Activated CD8-positive, alpha-beta memory T cell treated with anti-CD3 and anti-CD28 coated beads, Interleukin-2, amount 50 U/mL, for 1 hour (primary cell): ENCODE measurements around the gene GSC2.

Experiments used
- DNase-seq: peaks from one replicate; pipeline ENCODE4 v3.0.0-alpha.2; 2020; ENCODE audit errors: extremely low read depth

Gene GSC2

DNA sequence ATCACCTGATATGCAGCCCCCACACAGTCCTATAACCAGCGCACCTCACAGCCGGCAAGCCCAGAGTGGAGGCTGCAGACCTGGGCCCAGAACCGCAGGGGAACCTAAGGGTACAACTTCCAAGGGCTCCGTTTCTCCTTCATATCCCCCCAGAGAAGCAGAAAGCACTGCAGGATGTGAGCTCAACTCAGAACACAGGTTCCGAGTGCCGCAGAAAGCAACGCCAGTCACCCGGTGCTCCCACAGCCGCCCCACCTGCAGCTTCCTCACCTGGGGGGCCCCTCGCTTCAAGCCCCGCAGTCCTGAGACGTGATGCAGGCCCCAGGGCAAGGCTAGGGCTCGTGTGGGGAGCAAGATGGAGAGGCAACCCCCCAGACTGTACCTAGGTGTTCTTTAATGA lies 16.5 kb downstream of the GSC2 start:
- DNase-seq: no peak

DNA sequence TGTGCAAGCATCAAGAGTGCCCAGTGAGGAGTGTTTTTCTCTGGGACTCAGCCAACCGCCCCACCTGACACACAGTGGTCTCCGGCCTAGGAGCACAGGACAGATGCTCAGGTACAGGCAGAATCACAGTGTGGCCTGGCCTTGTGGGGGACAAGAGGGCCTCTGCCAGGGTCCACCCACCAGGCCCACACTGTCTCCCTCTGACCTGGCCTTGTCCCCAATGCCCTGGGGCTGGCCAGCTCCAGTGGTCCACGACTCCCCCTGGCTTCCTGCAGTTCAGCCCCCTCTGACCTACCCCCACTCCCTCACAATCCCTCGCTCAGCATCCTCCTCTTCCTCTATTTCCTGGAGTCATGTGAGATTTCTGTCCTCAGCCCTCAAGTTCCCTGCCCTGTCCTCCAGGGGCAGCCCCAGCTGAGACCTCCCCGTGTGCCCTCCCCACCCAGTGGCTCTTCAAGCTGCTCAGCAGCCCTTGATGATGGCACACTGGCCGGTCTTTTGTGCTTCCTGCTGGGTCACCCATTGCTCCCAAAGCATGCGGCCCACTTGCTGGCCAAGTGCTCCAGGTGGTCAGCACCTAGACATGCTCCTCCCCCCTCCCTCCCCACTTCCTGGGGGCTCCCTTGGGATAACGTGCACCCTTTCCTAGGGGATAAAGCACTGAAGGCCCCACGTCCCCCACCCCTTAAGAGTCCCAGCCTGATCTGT lies 17.2 kb downstream of the GSC2 start:
- DNase-seq: no peak

DNA sequence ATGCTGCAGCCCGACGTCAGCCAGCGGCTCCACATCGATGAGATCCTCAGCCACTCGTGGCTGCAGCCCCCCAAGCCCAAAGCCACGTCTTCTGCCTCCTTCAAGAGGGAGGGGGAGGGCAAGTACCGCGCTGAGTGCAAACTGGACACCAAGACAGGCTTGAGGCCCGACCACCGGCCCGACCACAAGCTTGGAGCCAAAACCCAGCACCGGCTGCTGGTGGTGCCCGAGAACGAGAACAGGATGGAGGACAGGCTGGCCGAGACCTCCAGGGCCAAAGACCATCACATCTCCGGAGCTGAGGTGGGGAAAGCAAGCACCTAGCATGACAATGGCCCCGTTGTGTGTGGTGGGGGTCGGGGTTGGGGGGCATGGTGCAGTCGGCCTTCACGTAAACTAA lies 17.9 kb downstream of the GSC2 start:
- DNase-seq: no peak

DNA sequence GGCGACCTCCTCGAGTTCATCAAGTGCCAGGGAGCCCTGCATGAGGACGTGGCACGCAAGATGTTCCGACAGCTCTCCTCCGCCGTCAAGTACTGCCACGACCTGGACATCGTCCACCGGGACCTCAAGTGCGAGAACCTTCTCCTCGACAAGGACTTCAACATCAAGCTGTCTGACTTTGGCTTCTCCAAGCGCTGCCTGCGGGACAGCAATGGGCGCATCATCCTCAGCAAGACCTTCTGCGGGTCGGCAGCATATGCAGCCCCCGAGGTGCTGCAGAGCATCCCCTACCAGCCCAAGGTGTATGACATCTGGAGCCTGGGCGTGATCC lies 18.4 kb downstream of the GSC2 start:
- DNase-seq: no peak

DNA sequence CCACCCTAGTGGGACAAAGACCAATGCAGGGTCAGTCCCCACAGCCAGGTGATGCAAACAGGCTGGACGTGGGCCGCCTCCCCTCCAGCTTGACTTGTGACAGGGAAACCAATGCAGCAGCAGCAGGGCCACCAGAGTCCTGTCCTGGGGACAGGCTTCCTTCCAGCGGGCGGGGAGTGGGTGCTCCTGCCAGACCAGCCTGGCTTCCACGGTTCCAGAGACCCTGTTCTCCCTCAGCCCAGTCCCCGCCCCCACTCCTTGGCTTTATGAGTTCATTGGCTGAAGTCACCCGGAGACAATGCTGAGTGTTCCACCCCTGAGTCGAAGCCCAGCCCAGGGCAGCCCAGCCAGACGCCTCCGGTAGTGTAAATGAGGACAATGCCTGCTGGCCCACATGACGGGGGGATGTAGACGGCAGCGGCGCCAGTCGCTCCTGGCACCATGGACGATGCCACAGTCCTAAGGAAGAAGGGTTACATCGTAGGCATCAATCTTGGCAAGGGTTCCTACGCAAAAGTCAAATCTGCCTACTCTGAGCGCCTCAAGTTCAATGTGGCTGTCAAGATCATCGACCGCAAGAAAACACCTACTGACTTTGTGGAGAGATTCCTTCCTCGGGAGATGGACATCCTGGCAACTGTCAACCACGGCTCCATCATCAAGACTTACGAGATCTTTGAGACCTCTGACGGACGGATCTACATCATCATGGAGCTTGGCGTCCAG lies 19.0 kb downstream of the GSC2 start, which contains the start of gene TSSK2:
Gene TSSK2 (plus strand): TSS at position 350 of the 726 bp plus-strand sequence. CDS start 92 bp downstream, at position 442.
- no peak for DNase-seq

DNA sequence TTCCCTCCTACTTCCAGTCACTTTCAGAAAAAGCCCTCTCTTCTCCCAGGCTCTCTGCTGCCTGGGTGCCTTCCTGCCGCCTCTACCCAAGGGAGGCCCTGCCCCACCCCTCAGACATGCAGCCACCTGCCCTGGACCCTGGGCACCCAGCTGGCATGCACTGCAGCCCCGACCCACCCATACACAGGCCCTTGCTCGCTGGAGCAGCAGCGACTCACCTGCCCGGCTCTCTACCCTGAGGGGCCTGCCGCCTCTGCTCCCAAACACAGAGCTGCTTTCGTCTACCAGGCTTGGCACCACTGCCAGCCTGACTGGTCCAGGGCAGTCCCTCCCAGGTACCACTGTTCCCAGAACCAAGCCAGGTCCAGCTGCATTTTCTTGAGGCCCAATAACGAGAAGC lies 20.2 kb downstream of the GSC2 start:
- no peak for DNase-seq

DNA sequence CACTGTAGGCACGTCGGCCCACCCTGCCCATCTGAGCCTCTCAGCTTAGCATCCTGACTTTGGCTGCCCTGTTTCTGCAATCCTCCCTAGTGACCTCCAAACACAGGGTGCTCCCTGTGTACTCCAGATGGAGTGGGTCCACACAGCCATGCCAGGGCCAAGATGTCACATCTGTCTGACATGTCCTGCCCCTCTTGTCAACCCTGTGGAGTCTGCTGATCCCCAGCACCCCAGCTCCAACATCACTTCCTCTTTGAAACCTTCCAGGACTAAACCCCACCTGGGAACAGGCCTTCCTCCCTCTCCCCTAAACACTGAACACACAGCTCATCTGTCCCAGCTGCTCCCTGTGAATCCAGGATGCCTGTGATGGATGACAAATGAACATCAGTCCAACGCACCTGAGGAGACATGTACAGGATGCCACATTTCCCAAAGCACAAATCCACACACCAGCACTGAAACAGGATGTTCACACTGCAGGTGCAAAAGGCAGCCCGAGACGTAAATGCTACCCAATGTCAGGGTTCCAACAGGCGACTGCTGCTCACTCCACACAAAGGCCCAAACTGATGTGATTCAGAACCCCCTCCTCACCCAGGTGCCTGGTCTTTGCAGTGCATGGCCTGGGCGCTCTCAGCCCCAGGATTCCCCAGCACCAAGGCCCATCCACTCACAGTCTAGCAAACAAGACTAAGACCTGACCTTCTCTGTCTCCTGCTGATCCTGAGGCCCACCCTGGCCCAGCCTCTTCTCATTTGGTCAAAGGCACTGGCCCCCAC lies 21.0 kb downstream of the GSC2 start:
- no peak for DNase-seq

DNA sequence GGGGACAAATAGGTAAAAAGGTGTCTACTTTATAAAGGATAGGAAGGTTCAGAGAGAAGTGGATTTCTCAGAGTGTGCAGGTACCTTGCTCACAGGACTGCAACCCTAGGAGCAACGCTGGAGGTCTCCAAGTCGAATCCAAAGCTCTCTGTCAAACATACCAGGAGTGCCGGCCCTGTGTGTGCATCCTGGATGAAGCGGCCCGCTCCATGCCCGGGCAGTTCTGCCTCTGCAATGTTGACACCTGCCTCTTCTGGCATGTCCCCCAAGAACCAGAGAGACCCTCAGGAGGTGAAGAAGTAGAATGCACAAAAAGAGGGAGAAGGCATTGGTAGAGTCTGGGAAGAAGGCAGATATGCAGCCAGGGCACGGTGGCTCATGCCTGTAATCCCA lies 22.1 kb downstream of the GSC2 start:
- no peak for DNase-seq

DNA sequence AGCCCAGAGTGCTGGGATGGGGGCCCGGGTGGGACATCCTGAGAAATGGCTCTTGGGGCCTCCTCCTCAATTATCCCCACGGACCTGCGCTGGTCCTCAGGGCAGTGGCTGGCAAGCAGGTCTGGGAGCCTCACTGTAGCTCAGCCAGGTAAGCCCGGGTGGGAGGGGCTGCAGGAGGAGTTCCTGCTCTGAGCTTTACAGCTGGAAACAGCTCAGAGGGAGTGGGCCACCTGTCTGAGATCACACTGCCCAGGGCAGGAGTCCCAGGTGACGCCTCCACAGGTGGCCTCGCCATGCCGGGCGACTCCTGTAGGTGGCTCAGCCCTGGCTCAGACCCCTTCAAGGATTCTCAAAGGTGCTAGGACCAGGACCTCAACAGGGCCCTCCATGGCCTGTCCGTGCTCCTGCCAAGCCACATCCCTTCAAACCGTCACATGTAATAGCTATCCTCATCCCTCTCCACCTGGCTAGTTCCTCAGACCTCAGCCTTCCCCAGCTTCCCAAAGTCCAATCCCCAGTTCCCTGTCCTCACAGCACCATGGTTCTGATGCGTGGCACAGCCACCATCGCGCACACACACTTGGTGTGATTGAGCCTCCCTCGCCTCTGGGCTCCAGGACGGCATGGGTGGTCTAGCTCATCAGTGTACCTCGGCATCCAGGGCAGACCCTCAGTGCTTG lies 22.6 kb downstream of the GSC2 start:
- DNase-seq: no peak

DNA sequence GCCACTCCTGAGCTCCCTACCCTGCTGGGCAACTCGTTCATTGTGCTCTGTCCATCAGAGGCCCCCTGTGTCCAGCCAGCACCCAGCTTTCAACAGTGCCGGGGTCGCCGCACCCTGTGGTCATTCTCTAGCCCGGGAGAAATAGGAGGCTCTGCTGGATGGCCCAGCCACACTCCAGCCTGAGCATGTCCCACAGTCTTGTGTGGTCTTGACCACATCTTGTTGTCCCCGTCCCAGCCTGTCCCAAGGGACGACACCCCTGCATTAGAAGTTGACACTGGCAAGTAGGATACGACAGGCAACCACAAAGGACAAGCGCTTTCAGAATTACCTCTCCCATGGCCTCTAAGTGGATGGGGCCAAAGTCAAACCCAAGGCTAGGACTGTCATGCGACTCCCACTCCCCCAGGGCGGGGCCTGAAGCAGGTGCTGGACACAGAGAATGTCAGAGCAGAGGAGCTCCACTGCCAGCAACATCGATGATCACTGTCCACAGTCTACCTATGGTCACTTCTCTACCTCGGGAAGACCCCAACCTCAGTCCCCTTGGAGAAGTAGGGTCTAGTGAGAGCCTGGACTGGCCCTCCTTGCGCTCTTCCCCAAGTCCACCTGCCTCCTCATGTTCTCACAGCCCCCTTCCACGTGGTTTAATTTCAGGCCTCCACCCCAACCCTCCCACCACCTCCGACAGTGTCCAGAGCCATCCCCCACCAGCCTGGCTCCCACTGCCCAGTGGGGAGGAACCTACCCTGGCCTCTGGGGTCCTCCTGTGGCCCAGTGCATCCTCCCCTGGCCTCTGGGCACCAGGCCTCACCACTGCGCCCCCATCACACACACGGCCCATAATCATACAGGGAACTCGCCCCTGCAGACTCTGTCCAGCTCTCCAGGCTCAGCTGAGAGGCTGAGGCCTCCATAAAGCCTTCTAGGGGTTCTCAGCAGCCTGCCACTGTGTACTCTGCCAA lies 23.5 kb downstream of the GSC2 start:
- DNase-seq: no peak

DNA sequence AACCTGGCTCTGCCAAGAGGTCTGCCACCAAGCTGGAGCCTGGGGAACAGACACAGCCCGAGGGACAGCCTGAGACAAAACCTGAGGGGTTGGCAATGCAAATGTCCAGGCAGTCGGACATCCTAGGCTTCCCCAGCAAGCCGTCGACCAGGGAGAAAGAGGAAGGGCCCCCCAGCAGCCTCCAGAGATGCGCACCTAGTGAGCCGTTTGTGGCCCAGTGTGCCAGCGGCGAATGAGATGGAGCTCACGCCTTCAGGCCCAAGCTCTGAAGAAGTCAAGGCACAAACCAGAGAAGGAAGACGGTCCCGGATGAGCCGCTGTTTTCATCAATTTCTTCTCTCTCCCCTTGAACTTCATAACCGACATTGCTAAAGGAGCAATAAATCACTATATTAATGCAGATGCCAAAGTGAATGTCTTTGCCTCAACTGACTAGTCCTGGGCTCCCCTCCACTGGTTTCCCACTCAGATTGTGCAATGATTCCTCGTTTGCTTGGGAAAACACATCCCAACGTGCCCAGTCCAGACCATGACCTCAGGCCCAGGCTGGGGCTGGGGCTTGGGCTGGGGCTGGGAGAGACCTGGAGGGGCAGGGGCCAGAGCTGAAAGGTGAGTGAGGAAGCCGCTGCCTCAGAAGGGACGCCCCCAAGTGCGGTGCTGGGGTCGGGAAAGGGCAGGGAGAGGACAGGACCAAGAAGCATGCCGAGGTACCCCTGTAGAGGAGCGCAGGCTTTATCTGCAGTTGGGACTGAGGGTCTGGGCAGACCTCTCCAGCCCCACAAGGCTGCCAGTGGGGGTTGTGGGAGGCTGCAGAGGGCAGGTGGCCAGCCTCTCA lies 24.4 kb downstream of the GSC2 start:
- no peak for DNase-seq

DNA sequence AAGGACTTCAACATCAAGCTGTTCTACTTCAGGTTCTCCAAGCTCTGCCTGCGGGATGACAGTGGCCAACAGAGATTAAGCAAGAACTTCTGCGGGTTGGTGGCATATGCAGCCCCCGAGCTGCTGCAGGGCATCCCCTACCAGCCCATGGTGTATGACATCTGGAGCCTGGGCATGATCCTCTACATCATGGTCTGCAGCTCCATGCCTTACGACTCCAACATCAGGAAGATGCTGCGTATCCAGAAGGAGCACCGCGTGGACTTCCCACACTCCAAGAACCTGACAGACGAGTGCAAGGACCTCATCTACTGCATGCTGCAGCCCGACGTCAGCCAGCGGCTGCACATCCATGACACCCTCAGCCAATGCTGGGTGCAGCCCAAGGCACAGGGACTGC lies 25.1 kb downstream of the GSC2 start:
- no peak for DNase-seq

DNA sequence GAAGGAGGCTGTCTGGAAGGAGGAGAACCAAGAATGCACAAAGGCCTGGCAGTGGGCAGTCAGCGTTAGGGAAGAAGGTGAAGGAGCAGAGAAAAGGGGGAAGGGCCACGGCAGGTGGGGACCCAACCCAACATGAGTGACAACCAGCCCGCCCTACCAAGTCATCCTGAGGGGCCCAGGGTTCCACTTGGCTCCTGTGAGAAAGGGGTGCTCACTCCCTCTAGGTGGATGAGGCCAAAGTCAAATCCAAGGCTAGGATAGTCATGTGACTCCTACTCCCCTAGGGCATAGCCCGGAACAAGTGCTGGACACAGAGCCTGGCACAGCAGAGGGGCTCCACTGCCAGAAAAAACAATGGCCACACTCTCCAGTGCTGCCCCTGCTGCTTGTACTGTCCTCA lies 25.7 kb downstream of the GSC2 start:
- DNase-seq: no peak

DNA sequence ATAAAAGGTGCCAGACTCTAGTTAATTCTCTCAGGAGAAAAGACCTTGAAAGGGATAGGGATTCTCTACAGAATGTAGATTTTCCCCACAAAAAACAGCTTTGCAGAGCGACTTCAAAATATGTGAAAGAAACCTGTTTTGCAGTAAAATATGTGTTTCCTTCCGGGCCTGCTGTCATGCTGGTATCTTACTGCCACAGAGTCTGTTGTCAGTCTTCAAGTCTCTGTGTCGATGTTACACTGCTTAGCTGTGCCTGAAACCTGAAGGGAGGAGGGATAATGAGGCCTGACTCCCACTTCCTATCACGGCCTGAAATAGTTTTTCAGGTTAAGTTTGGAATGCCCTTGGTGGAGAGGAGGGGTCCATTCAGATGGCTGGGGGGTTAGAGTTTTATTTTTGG lies 26.2 kb downstream of the GSC2 start:
- no peak for DNase-seq

DNA sequence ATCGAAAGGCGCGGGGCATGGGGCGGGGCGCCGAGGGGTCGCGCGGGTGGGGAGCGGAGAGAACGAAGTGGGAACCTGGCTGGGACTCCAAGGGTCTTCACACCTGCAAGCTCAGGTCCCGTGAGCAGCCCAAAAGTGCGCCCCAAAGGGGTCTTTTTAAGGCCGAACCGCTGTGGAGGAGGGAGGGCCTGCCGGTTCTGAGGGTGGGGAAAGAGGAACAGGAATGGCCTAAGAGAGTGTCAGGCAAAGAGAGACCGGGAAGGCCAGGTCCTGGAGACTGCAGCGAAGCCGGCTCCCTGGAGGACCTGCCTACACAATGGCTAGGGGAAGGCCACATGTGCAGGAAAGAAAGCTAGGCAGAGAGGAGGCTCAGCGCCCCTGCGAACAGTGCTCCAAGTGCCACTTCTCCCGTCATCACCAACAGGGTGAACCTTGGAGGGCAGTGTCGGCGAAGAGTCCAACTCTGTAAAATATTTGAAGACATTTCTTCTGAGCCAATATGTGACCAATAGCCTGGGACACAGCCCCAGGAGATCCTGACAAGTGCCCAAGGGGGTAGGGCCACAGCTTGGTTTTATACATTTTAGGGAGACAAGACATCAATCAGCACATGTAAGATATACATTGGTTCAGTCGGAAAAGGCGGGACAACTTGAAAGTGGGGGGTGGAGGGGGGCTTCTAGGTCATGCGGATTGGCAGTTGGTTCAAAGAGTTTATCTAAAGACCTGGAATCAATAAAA lies 27.2 kb downstream of the GSC2 start:
- no peak for DNase-seq

DNA sequence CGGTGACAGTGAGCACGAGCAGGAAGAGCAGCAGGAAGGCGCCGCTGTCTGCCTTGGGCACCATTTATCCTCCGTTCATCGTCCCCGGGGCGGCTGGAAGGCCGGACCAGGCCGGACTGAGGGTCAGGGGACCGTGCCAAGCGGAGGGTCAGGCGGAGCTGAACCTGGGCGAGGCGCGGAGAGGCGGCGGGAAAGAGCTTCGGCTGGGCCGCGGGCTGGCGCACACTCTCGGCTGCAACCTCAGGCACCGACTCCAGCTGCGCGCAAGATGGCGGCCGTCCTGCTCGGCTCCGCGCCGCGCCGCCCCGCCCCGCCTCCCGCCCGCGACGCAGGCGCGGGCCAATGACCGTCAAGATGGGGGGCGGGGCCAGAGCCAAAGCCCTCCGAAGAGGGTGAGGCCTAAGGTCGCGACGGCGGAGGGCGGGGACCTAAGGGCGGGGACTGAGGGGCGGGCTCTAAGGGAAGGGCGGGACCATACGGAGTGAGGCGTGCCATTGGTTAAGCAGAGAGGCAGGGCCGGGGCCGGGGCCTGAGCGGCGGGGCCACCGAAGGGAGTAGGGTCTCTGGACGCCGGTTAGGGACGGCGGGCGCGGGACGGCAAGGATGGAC lies 27.8 kb downstream of the GSC2 start, which contains the start of gene DGCR2:
Gene DGCR2 (minus strand): TSS at position 270 of the 609 bp plus-strand sequence. CDS start 206 bp downstream, at position 64.
- DNase-seq: peak; percentile 90

DNA sequence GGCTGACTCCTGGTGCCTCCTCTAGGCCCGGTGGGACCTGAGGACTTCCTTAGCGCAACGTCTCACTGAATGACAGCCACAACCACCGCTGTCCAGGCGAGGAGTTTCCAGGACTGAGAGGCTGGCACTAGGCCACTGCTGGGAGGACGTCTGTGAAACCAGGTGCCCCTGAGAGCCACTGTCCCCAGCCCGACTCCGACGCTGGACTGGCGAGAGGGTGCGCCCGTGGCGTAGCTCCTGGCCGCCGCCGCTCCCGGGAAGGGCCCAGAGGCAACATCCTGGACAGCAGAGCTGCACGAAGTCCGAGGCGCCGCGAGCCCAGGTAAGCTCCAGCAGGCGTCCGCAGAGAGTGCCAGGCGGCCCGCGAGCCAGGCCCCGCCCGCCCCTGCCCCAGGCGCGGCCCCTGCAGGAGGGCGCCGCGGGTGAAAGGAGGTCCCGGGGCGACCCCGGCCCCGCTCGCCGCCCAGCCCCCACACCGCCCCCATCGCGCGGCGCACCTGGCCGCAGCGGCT lies 28.4 kb downstream of the GSC2 start:
- DNase-seq: no peak

DNA sequence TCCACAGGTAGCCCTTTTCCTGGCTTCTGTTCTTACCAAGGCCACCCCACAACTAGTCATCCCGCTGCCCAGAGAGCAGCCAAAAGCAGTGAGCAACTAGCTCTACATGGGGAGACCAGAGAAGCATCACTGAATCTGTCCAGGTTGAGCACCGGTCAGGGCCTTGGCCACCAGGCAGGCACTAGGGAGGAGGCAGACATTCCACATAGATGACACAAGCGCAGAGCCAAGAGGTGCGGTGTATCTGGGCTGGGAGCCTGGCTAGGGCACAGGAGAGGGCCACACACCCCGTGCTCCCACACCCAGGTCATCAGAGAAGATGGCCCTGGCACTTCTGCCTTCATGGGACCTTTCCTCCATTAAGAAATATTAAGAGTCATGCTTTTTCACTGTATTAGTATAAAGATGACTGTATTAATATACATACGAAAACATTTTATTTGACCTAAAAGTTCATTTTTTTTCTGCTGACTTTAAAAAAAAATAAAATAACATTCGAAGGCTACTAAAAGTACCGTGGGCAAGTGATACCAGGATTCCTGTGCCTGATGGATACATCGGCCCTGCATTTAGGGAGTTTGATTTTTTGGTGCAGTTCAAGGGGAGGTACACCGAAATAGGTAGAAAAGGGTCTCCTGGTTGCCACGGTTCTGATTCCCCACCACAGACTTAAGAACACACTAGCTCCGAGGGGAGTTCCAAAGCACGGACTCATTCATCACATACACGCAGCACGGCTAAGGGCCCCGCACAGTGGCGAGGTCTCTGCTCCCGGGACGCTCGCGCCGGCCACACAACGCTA lies 29.1 kb downstream of the GSC2 start:
- DNase-seq: no peak
